KMS-11 (cell line): Measurements from ENCODE around the gene NCOA5.

Experiments used
- H2AFZ ChIP-seq: fragments of 200-600 bp; sonication (generic); 2 replicates; pipeline ENCODE4 v1.6.1; 2016; ENCODE audit warnings: antibody characterized with exemption, mixed run types, low read depth
- H3K27ac ChIP-seq: fragments of 200-600 bp; sonication (generic); 2 replicates; pipeline ENCODE4 v1.6.1; 2016; ENCODE audit warnings: mild to moderate bottlenecking, mixed run types
- H3K27me3 ChIP-seq: fragments of 200-600 bp; sonication (generic); 2 replicates; pipeline ENCODE4 v1.6.1; 2017; ENCODE audit warnings: mild to moderate bottlenecking, low read depth, mixed run types, moderate library complexity; ENCODE audit not compliant: insufficient read depth
- H3K36me3 ChIP-seq: fragments of 200-600 bp; sonication (generic); 2 replicates; pipeline ENCODE4 v1.6.1; 2017; ENCODE audit warnings: mild to moderate bottlenecking, mixed run types; ENCODE audit not compliant: insufficient read depth
- H3K4me1 ChIP-seq: fragments of 200-600 bp; sonication (generic); 2 replicates; pipeline ENCODE4 v1.6.1; 2016; ENCODE audit warnings: mild to moderate bottlenecking, low read depth, mixed run types; ENCODE audit not compliant: poor library complexity, severe bottlenecking
- H3K4me2 ChIP-seq: fragments of 200-600 bp; sonication (generic); 2 replicates; pipeline ENCODE4 v1.7.0; 2016; ENCODE audit warnings: mild to moderate bottlenecking, mixed run types
- H3K4me3 ChIP-seq: fragments of 200-600 bp; sonication (generic); IDR thresholded peaks from 2 replicates; pipeline ENCODE4 v1.6.1; 2017; ENCODE audit warnings: low read depth, low read length, mixed read lengths; ENCODE audit not compliant: insufficient read depth
- H3K79me2 ChIP-seq: fragments of 200-600 bp; sonication (generic); 2 replicates; pipeline ENCODE4 v1.6.1; 2016; ENCODE audit warnings: low read depth, mixed run types; ENCODE audit not compliant: insufficient read depth
- H3K9ac ChIP-seq: fragments of 200-600 bp; sonication (generic); 2 replicates; pipeline ENCODE4 v1.6.1; 2016; ENCODE audit warnings: mild to moderate bottlenecking, mixed run types
- H4K20me1 ChIP-seq: fragments of 200-600 bp; sonication (generic); 2 replicates; pipeline ENCODE4 v1.6.1; 2016; ENCODE audit warnings: mild to moderate bottlenecking, mixed run types; ENCODE audit not compliant: insufficient read depth
- CTCF ChIP-seq: fragments of 200-600 bp; sonication (generic); conservative IDR thresholded peaks from 2 replicates; pipeline ENCODE4 v1.6.1; 2017; ENCODE audit warnings: low read depth, mild to moderate bottlenecking, antibody characterized with exemption, low read length, moderate library complexity, mixed read lengths

NCOA5 gene

GRCh38 chr20:46126440-46127056 lies 36.8 kb upstream of the NCOA5 start:
- Histone ChIP-seq H3K27ac (no peak overlapping the region), H3K4me2 (no peak overlapping the region), H3K27me3 (peaks cover 82% of the 10 kb centered on the region), H3K36me3 (no peaks in the 10 kb centered on the region), H3K79me2 (no peaks in the 10 kb centered on the region), H3K4me3 (no peak overlapping the region), H3K9ac (no peak overlapping the region), H3K4me1 (no peaks in the 10 kb centered on the region), H4K20me1 (no peaks in the 10 kb centered on the region), H2AFZ (no peak overlapping the region)
- TF ChIP-seq CTCF, result no peak

DNA sequence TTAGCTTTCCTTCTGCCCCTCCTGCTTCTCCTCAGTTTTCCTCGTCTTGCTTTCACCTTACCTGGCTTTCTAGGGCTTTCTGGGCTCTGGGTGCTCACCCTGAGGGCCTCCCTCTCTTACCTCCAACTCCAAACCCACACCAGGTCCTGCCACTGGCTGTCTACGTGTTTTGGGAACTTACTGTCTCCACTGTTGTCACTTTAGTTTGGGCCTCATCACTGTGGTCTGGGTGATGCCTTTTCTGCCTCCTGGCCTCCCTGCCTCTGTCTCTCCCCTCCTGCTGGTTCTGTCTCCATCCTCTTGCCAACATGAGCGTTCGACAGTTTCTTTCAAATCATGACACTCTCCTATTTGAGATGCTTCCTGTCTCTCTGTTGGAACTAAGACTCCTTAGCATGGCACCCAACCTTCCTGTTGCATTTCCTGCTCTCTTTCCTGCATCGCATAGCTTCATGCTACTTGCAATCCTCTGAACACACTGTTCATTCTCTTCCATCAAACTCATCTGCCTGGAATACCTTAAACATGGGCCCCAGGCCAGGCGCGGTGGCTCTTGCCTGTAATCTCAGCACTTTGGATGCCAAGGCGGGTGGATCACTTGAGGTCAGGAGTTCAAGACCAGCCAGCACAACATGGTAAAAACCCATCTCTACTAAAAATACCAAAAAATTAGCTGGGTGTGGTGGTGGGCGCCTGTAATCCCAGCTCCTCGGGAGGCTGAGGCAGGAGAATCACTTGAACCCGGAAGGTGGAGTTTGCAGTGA lies 33.9 kb upstream of the NCOA5 start:
- H3K27ac ChIP-seq, result no peak overlapping the region
- peaks cover 79% of the 10 kb centered on the region for H3K27me3 ChIP-seq
- no peak overlapping the region for H3K4me3 ChIP-seq
- H2AFZ ChIP-seq, result no peak overlapping the region
- no peaks in the 10 kb centered on the region for H3K79me2 ChIP-seq
- no peaks in the 10 kb centered on the region for H3K36me3 ChIP-seq
- H3K4me1 ChIP-seq, result no peaks in the 10 kb centered on the region
- no peak overlapping the region for H3K4me2 ChIP-seq
- H3K9ac ChIP-seq, result no peak overlapping the region
- H4K20me1 ChIP-seq, result no peaks in the 10 kb centered on the region
- no peak for TF ChIP-seq CTCF

GRCh38 chr20:46122516-46123481 lies 33.0 kb upstream of the NCOA5 start:
- H3K4me2 ChIP-seq, result no peak overlapping the region
- no peaks in the 10 kb centered on the region for H3K36me3 ChIP-seq
- H3K9ac ChIP-seq, result no peak overlapping the region
- TF ChIP-seq CTCF, result no peak
- no peak overlapping the region for H3K4me3 ChIP-seq
- H3K4me1 ChIP-seq, result no peaks in the 10 kb centered on the region
- no peaks in the 10 kb centered on the region for H4K20me1 ChIP-seq
- H3K79me2 ChIP-seq, result no peaks in the 10 kb centered on the region
- H2AFZ ChIP-seq, result no peak overlapping the region
- H3K27me3 ChIP-seq, result peaks cover 72% of the 10 kb centered on the region
- H3K27ac ChIP-seq, result no peak overlapping the region

GRCh38 chr20:46122071-46122470 lies 32.3 kb upstream of the NCOA5 start:
- Histone ChIP-seq H3K79me2 (no peaks in the 10 kb centered on the region), H3K4me1 (no peaks in the 10 kb centered on the region), H3K9ac (no peak overlapping the region), H3K4me3 (no peak overlapping the region), H3K27me3 (peaks cover 65% of the 10 kb centered on the region; the same call in 1 of the 2 replicates), H2AFZ (no peak overlapping the region), H3K36me3 (no peaks in the 10 kb centered on the region), H3K27ac (no peak overlapping the region), H4K20me1 (no peaks in the 10 kb centered on the region), H3K4me2 (no peak overlapping the region)
- no peak for TF ChIP-seq CTCF
